Mesothelial cell of epicardium (in vitro differentiated cells): ENCODE results near the gene TULP4. TPM values are rescaled to one million over a fixed set of nuclear protein-coding genes. Genes with fewer than 3 reads are reported as not detected.

Source experiments
- DNase-seq, 2 experiments: peaks; one replicate each; pipeline ENCODE4 v3.0.0; 2021; ENCODE audit warnings: low spot score in 2 of 2; ENCODE audit not compliant: unreplicated experiment in 2 of 2
- H3K27ac Mint-ChIP-seq: 2 replicates; pipeline ENCODE4 v1.8.0; 2021; ENCODE audit warnings: mixed read lengths
- H3K27me3 Mint-ChIP-seq: 2 replicates; pipeline ENCODE4 v1.8.0; 2021; ENCODE audit warnings: low read depth, mixed read lengths
- H3K36me3 Mint-ChIP-seq: 2 replicates; pipeline ENCODE4 v1.8.0; 2021; ENCODE audit warnings: mixed read lengths
- H3K4me1 Mint-ChIP-seq: 2 replicates; pipeline ENCODE4 v1.8.0; 2021; ENCODE audit warnings: mixed read lengths
- H3K4me3 Mint-ChIP-seq: 2 replicates; pipeline ENCODE4 v1.8.0; 2021; ENCODE audit warnings: mild to moderate bottlenecking, moderate library complexity, mixed read lengths
- H3K9me3 Mint-ChIP-seq: 2 replicates; pipeline ENCODE4 v1.8.0; 2021; ENCODE audit warnings: mixed read lengths
- total RNA-seq: library from RNA; stranded (reverse); gene quantifications from 3 replicates; pipeline ENCODE4 v1.2.1, GENCODE V29; 2021
- TF ChIP-seq, protein P1 (sequence below): fragments of 200-600 bp; sonication (generic); IDR thresholded peaks from one replicate; pipeline ENCODE4 v1.5.0; 2021; ENCODE audit warnings: antibody characterized with exemption; ENCODE audit not compliant: unreplicated experiment

The TULP4 gene
- total RNA-seq, 1 donor from 2014 or later = 135 TPM

DNA sequence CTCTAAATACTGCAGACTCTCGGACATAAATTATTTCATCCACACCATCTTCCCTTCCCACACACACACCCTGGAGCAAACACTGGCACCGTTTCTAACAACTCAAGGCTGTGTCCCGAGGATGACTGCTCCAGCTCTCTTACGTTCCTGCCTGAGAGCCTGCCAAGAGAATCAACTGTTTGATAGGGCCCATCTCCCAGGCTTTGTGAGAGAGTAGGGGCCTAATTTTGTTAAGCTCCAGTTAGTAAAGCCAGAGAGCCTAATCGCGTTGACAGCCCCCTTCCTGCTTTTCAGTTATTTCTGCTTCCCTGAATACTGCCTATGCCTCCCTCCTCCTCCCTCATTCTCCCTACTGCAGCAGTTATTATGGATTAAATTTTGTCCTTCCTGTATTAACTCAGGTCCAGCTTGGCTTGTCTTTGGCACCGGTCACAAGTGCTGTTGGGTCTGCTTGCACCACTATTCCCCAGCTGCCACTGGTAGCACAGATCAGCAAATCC, 129.5 kb downstream of the TULP4 start:
- no peak for DNase-seq

DNA sequence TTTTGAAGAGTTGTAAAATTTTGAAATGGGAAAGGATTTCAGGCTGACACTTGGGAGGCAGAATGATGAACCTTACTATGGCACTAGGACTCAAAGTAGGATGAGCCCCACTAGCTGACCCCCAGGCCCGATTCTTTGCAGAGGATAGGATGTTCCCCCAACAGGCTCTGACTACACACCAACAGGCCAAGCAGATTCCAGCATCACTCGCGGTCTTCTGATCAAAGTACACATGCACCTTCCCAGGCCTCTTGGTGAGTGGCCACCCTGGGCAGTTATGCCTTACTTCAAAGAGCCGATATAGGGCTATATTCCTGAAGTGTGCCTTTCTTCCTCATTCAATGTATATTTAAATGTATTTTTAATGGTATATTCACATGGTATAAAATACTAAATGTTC, 130.0 kb downstream of the TULP4 start:
- no peak for DNase-seq

More for the DNA sequence above, 129.5 kb downstream of the TULP4 start:
- TF ChIP-seq, protein P1, sequence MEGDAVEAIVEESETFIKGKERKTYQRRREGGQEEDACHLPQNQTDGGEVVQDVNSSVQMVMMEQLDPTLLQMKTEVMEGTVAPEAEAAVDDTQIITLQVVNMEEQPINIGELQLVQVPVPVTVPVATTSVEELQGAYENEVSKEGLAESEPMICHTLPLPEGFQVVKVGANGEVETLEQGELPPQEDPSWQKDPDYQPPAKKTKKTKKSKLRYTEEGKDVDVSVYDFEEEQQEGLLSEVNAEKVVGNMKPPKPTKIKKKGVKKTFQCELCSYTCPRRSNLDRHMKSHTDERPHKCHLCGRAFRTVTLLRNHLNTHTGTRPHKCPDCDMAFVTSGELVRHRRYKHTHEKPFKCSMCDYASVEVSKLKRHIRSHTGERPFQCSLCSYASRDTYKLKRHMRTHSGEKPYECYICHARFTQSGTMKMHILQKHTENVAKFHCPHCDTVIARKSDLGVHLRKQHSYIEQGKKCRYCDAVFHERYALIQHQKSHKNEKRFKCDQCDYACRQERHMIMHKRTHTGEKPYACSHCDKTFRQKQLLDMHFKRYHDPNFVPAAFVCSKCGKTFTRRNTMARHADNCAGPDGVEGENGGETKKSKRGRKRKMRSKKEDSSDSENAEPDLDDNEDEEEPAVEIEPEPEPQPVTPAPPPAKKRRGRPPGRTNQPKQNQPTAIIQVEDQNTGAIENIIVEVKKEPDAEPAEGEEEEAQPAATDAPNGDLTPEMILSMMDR = no peak
- Mint-ChIP-seq H3K4me3 (no peak overlapping the region), H3K36me3 (peaks cover 9% of the 10 kb centered on the region), H3K27me3 (no peaks in the 10 kb centered on the region), H3K27ac (peak overlapping the region; percentile 6), H3K4me1 (peaks cover 5% of the 10 kb centered on the region), H3K9me3 (no peaks in the 10 kb centered on the region)

DNA sequence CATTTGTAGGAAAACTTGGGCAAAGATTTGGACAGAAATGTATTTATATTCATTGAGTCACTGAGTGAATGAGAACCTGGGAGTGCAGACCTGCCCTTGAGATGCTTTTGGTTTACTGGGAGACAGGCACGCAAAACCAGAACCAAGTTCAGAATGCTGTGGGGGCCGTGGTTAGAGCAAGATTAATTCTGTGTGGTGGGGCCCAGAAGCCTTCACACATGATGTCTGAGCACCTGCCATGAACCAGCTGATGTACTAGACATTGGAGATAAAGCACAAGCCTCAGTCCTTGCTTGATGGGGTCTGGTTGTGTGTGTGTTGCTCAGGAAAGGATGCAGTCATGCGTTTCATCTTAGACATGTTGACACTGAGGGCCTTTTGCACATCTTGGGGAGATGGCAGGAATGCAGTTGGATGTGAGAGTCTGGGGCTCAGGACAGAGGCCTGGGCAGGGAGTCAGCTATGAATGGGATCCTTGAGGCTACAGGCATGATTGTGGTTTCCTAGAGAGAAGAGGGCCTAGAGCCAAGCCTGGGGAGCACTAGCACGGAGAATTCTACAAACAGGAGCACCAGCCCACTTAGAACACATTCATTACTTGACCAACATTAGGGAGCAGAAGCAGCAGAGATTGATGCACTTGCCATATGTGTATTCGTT, 133.3 kb downstream of the TULP4 start:
- TF ChIP-seq, protein P1 = no peak
- H3K27me3 Mint-ChIP-seq = no peaks in the 10 kb centered on the region

More for the DNA sequence above, 130.0 kb downstream of the TULP4 start:
- TF ChIP-seq, protein P1 = no peak
- Mint-ChIP-seq H3K9me3 (no peaks in the 10 kb centered on the region), H3K4me1 (peaks cover 5% of the 10 kb centered on the region), H3K4me3 (no peak overlapping the region), H3K27me3 (no peaks in the 10 kb centered on the region), H3K36me3 (peaks cover 9% of the 10 kb centered on the region), H3K27ac (peak overlapping the region; percentile 6)

DNA sequence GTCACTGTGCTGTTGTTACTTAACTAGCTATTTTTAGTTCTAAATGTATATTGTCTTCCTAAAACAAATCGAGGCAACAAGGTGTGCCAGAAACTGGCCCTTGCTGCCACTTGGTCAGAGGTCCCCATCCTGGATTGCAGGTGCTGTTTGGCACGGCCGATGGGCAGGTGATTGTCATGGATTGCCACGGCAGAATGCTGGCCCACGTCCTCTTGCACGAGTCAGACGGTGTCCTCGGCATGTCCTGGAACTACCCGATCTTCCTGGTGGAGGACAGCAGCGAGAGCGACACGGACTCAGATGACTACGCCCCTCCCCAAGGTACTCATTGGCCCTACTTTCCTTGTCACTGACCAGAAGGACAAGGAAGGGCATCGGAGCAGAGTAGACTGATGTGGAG, 136.6 kb downstream of the TULP4 start:
- no peak overlapping the region for H3K27ac Mint-ChIP-seq
- H3K27me3 Mint-ChIP-seq = no peaks in the 10 kb centered on the region
- TF ChIP-seq, protein P1 = no peak
- no peaks in the 10 kb centered on the region for H3K9me3 Mint-ChIP-seq
- H3K36me3 Mint-ChIP-seq = peaks cover 14% of the 10 kb centered on the region
- DNase-seq = no peak
- H3K4me1 Mint-ChIP-seq = no peaks in the 10 kb centered on the region
- H3K4me3 Mint-ChIP-seq = no peak overlapping the region

More for the DNA sequence above, 133.3 kb downstream of the TULP4 start:
- no peak for DNase-seq
- no peak overlapping the region for H3K27ac Mint-ChIP-seq
- H3K36me3 Mint-ChIP-seq = peaks cover 12% of the 10 kb centered on the region
- no peaks in the 10 kb centered on the region for H3K9me3 Mint-ChIP-seq
- H3K4me3 Mint-ChIP-seq = no peak overlapping the region
- peaks cover 5% of the 10 kb centered on the region for H3K4me1 Mint-ChIP-seq

DNA sequence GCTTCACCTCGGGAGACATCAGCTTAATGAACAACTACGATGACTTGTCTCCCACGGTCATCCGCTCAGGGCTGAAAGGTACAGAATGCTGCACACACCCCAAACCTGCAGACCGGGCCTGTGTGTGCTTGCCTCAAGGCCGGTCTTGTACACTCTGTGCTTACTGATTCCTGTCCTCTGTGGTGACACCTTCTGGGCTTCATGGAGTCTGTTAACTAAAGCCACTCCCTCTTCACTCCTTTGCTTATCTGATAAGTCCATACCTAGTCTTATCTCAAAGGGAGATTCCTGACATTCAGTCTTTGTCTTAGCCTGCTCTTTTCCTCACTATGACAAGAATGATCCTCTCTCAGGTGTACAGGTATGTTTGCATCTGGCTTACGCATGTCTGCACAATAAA, 139.9 kb downstream of the TULP4 start:
- TF ChIP-seq, protein P1 = no peak
- Mint-ChIP-seq H3K36me3 (peaks cover 28% of the 10 kb centered on the region), H3K4me3 (no peak overlapping the region), H3K4me1 (no peaks in the 10 kb centered on the region), H3K27ac (no peak overlapping the region), H3K27me3 (no peaks in the 10 kb centered on the region), H3K9me3 (no peaks in the 10 kb centered on the region)
- DNase-seq = no peak

DNA sequence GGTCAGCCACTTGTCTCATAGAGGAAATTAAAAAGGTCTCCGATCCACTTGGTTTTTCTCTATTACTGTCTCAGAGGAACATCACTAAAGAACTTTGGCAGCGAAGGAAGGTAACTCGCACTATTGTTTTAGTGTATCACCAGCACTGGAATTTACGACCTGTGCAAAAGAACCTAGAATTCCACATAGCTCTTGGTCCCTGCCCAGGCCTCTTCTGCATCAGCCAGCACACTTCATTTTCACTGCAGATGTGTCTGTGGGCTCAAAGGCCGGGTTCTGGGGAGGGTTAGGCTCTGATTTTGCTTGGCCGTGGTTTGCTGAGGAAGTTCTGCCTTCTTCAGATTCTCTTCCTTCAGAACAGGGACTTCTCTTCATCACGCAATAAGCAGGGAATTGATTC, 144.9 kb downstream of the TULP4 start:
- Mint-ChIP-seq H3K27me3 (no peaks in the 10 kb centered on the region), H3K36me3 (peaks cover 47% of the 10 kb centered on the region), H3K4me1 (peaks cover 8% of the 10 kb centered on the region), H3K27ac (no peak overlapping the region), H3K4me3 (no peak overlapping the region), H3K9me3 (no peaks in the 10 kb centered on the region)
- no peak for DNase-seq
- TF ChIP-seq, protein P1 = no peak
